Activated CD8-positive, alpha-beta memory T cell treated with anti-CD3 and anti-CD28 coated beads for 36 hours (primary cell): Measurements from ENCODE around the gene ADAMTS17. TPM values are rescaled to one million over a fixed set of nuclear protein-coding genes. Genes with fewer than 3 reads are reported as not detected.

Experiments used
- CTCF ChIA-PET: fragments of 350-600 bp; sonication (Branson Sonifier 250); formaldehyde crosslinking; loops from one replicate; lab custom pipeline; 2021; ENCODE audit warnings: antibody characterized with exemption; lab: Charles Lee
- POLR2A ChIA-PET: fragments of 350-600 bp; sonication (Branson Sonifier 250); formaldehyde crosslinking; loops from one replicate; lab custom pipeline; 2021; ENCODE audit warnings: antibody characterized with exemption; lab: Charles Lee
- total RNA-seq, 2 experiments: library from RNA; stranded (reverse); gene quantifications; one replicate each; pipeline ENCODE4 v1.2.3, GENCODE V29; 2021

Gene ADAMTS17
- total RNA-seq, 2 experiments from 2014 or later, result 1.4 to 1.6 TPM

- CTCF ChIA-PET, result no interaction called here
- POLR2A ChIA-PET, result no interaction called here
These were observed 145.3 kb downstream of the ADAMTS17 start for GRCh38 chr15:100196326-100197058.

GRCh38 chr15:100194996-100195395, 146.8 kb downstream of the ADAMTS17 start:
- ChIA-PET POLR2A (no interaction called here), CTCF (no interaction called here)

GRCh38 chr15:100193277-100193860, 148.4 kb downstream of the ADAMTS17 start:
- ChIA-PET POLR2A (no interaction called here), CTCF (interaction anchor here (0.7 kb wide), 1 partner anchor 733 kb away, joined by 3 read pairs; no protein-coding TSS in a partner anchor)

- POLR2A ChIA-PET, result no interaction called here
These were observed 149.4 kb downstream of the ADAMTS17 start for GRCh38 chr15:100192097-100193080.

GRCh38 chr15:100191161-100191560, 150.6 kb downstream of the ADAMTS17 start:
- ChIA-PET CTCF (no interaction called here), POLR2A (no interaction called here)

More at GRCh38 chr15:100192097-100193080, 149.4 kb downstream of the ADAMTS17 start:
- CTCF ChIA-PET, result interaction anchor here (0.7 kb wide), 1 partner anchor 734 kb away, joined by 3 read pairs; no protein-coding TSS in a partner anchor

- ChIA-PET CTCF (no interaction called here), POLR2A (no interaction called here)
These were observed 151.1 kb downstream of the ADAMTS17 start for GRCh38 chr15:100190675-100191074.

- POLR2A ChIA-PET, result no interaction called here
- CTCF ChIA-PET, result no interaction called here
These were observed 151.9 kb downstream of the ADAMTS17 start for GRCh38 chr15:100189849-100190248.

- POLR2A ChIA-PET, result no interaction called here
- CTCF ChIA-PET, result no interaction called here
These were observed 152.5 kb downstream of the ADAMTS17 start for GRCh38 chr15:100189319-100189718.

- ChIA-PET CTCF (no interaction called here), POLR2A (no interaction called here)
These were observed 154.1 kb downstream of the ADAMTS17 start for GRCh38 chr15:100187677-100188076.

- CTCF ChIA-PET, result no interaction called here
These were observed 154.8 kb downstream of the ADAMTS17 start for GRCh38 chr15:100186960-100187359.

GRCh38 chr15:100186366-100186765, 155.4 kb downstream of the ADAMTS17 start:
- CTCF ChIA-PET, result no interaction called here
- POLR2A ChIA-PET, result no interaction called here

More at GRCh38 chr15:100186960-100187359, 154.8 kb downstream of the ADAMTS17 start:
- POLR2A ChIA-PET, result no interaction called here

- POLR2A ChIA-PET, result no interaction called here
- CTCF ChIA-PET, result no interaction called here
These were observed 157.8 kb downstream of the ADAMTS17 start for GRCh38 chr15:100183921-100184495.

GRCh38 chr15:100180921-100181320, 160.9 kb downstream of the ADAMTS17 start:
- CTCF ChIA-PET, result no interaction called here
- POLR2A ChIA-PET, result no interaction called here

GRCh38 chr15:100175406-100176114, 166.2 kb downstream of the ADAMTS17 start:
- ChIA-PET POLR2A (no interaction called here), CTCF (no interaction called here)

GRCh38 chr15:100174904-100175275, 166.9 kb downstream of the ADAMTS17 start:
- CTCF ChIA-PET, result no interaction called here

GRCh38 chr15:100174159-100174903, 167.4 kb downstream of the ADAMTS17 start:
- POLR2A ChIA-PET, result no interaction called here
- CTCF ChIA-PET, result no interaction called here

More at GRCh38 chr15:100174904-100175275, 166.9 kb downstream of the ADAMTS17 start:
- POLR2A ChIA-PET, result no interaction called here

GRCh38 chr15:100172356-100173024, 169.3 kb downstream of the ADAMTS17 start:
- ChIA-PET POLR2A (no interaction called here), CTCF (no interaction called here)

GRCh38 chr15:100171411-100171810, 170.4 kb downstream of the ADAMTS17 start:
- POLR2A ChIA-PET, result no interaction called here
- CTCF ChIA-PET, result no interaction called here
